SK-N-SH (cell line): ENCODE measurements around the gene PIH1D1.

Experiments used
- CHD2 ChIP-seq: fragments of 150-350 bp; IDR thresholded peaks from 2 replicates; pipeline ENCODE4 v1.6.1; 2018; ENCODE audit warnings: low read length; ENCODE audit not compliant: partially characterized antibody
- CTCF ChIP-seq: fragments of 200-600 bp; sonication (generic); IDR thresholded peaks from 2 replicates; pipeline ENCODE4 v1.6.1; 2017; ENCODE audit warnings: antibody characterized with exemption, mild to moderate bottlenecking, moderate library complexity
- EP300 ChIP-seq, 2 experiments: IDR thresholded peaks; 2 replicates each; pipeline versions ENCODE4 v1.4.0 to v1.6.1; 2012; ENCODE audit warnings: borderline replicate concordance in 1 of 2, low read depth in 1 of 2, low read length in 1 of 2
- EZH2phosphoT487 ChIP-seq: fragments of 200-600 bp; sonication (generic); IDR thresholded peaks from 2 replicates; pipeline ENCODE4 v1.6.1; 2017; ENCODE audit warnings: low read depth, mixed run types, mild to moderate bottlenecking, antibody characterized with exemption, moderate library complexity, borderline replicate concordance
- FOXJ3 ChIP-seq: sonication (generic); formaldehyde crosslinking; IDR thresholded peaks from 2 replicates; pipeline ENCODE4 v1.5.1; 2020; ENCODE audit warnings: mild to moderate bottlenecking, missing genetic modification reagents
- MXI1 ChIP-seq: IDR thresholded peaks from 2 replicates; pipeline ENCODE4 v1.6.1; 2012; ENCODE audit warnings: mild to moderate bottlenecking, low read depth, low read length, improper control_type of control experiment

GRCh38 chr19:49435670-49436069 is 15.9 kb downstream of the PIH1D1 start:
- TF ChIP-seq MXI1: no peak
- TF ChIP-seq EZH2phosphoT487: no peak
- no peak for TF ChIP-seq CTCF
- TF ChIP-seq FOXJ3 (CRISPR knock-in tag): no peak
- no peak for TF ChIP-seq CHD2
- TF ChIP-seq EP300 (IDR thresholded peaks at IDR 0.05; ENCODE audit: borderline replicate concordance in 1 of 2, low read depth in 1 of 2, low read length in 1 of 2): no peak
